Measurements from ENCODE around the gene YBX2. TPM values are rescaled to one million over a fixed set of nuclear protein-coding genes. Genes with fewer than 3 reads are reported as not detected.

YBX2 gene
- total RNA-seq, 1 experiment from 2014 or later: 0.24 TPM

DNA sequence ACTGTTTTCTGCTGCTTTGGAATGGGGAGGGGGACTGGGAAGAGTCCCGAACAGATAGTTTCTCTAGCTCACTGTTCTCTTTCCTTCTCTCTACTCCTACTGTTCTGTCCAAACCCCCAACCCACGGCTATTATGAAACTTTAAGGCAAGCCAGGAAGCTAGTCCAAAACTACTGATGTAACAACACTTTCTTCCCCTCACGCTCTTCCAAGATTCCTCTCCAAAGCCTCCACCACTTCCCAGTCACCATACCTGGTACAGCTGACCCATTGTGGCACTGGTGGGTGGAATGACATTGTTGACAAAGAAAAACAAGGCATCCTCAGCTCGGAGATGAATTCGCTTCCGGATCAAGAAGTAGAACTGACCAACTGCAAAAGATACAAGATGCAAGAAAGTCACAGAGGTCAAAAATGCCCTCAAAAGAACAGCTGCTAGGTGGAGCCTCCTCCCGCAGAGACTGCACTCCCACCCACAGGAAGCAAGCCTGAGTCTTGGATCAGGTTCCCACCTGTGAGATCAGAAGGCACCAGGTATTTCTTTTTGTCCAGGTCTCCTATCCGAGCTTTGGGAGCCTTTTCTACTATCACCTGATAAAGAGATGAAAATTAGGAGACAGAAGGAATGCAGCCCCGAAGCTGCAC, 53.2 kb downstream of the YBX2 start:
- intact Hi-C loops (cut with micrococcal nuclease; ENCODE audit: unreplicated experiment): no loop called here
- Mint-ChIP-seq H3K36me3 (ENCODE audit: insufficient read depth, unreplicated experiment) (peaks cover 78% of the 10 kb centered on the region), H3K27ac (ENCODE audit: unreplicated experiment) (peak overlapping the region; percentile 99), H3K4me1 (ENCODE audit: low read depth, unreplicated experiment) (peaks cover 40% of the 10 kb centered on the region), H3K9me3 (ENCODE audit: low read depth, unreplicated experiment) (no peaks in the 10 kb centered on the region), H3K27me3 (ENCODE audit: unreplicated experiment) (no peaks in the 10 kb centered on the region), H3K4me3 (ENCODE audit: low read depth, unreplicated experiment) (peak overlapping the region; percentile 94)
- TF ChIP-seq, protein P1, sequence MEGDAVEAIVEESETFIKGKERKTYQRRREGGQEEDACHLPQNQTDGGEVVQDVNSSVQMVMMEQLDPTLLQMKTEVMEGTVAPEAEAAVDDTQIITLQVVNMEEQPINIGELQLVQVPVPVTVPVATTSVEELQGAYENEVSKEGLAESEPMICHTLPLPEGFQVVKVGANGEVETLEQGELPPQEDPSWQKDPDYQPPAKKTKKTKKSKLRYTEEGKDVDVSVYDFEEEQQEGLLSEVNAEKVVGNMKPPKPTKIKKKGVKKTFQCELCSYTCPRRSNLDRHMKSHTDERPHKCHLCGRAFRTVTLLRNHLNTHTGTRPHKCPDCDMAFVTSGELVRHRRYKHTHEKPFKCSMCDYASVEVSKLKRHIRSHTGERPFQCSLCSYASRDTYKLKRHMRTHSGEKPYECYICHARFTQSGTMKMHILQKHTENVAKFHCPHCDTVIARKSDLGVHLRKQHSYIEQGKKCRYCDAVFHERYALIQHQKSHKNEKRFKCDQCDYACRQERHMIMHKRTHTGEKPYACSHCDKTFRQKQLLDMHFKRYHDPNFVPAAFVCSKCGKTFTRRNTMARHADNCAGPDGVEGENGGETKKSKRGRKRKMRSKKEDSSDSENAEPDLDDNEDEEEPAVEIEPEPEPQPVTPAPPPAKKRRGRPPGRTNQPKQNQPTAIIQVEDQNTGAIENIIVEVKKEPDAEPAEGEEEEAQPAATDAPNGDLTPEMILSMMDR (IDR thresholded peaks at IDR 0.05; ENCODE audit: unreplicated experiment): no peak
- DNase-seq: no peak
- CTCF ChIA-PET: interaction anchor here (0.7 to 2.3 kb wide), 4 partner anchors 10 to 55 kb away, joined by 3 to 5 read pairs (median 4); partner anchors contain the start of genes CLDN7 and CTDNEP1
- no TSS peak for BruUV-seq (replicated peaks)

DNA sequence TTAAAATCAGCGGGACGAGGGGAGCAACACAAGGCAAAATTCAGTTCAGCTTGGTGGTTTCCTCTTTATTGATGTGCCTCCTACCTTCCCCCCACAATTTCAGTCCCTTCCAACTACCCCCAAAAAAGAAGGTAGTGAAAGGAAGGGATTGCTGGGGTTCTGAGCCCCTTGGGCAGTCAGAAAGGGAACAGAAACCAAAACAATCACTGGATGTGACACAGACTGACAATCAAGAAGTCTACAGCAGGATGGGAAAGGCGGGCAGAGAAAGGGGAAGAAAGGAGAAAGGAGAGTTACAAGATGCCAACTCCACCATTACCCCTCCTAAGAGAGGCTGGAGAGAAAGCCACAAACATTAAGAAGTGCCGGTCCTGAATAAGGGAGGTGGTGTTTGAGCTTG, 54.1 kb downstream of the YBX2 start:
- Mint-ChIP-seq H3K27me3 (ENCODE audit: unreplicated experiment) (no peaks in the 10 kb centered on the region), H3K27ac (ENCODE audit: unreplicated experiment) (peak overlapping the region; percentile 67), H3K4me1 (ENCODE audit: low read depth, unreplicated experiment) (peaks cover 47% of the 10 kb centered on the region), H3K36me3 (ENCODE audit: insufficient read depth, unreplicated experiment) (peaks cover 81% of the 10 kb centered on the region), H3K4me3 (ENCODE audit: low read depth, unreplicated experiment) (peak overlapping the region; percentile 94), H3K9me3 (ENCODE audit: low read depth, unreplicated experiment) (no peaks in the 10 kb centered on the region)
- TF ChIP-seq, protein P1 (IDR thresholded peaks at IDR 0.05; ENCODE audit: unreplicated experiment): no peak
- no peak for DNase-seq
- CTCF ChIA-PET: no interaction called here
- intact Hi-C loops (cut with micrococcal nuclease; ENCODE audit: unreplicated experiment): no loop called here
- TSS peak; percentile 75 for BruUV-seq (replicated peaks)

DNA sequence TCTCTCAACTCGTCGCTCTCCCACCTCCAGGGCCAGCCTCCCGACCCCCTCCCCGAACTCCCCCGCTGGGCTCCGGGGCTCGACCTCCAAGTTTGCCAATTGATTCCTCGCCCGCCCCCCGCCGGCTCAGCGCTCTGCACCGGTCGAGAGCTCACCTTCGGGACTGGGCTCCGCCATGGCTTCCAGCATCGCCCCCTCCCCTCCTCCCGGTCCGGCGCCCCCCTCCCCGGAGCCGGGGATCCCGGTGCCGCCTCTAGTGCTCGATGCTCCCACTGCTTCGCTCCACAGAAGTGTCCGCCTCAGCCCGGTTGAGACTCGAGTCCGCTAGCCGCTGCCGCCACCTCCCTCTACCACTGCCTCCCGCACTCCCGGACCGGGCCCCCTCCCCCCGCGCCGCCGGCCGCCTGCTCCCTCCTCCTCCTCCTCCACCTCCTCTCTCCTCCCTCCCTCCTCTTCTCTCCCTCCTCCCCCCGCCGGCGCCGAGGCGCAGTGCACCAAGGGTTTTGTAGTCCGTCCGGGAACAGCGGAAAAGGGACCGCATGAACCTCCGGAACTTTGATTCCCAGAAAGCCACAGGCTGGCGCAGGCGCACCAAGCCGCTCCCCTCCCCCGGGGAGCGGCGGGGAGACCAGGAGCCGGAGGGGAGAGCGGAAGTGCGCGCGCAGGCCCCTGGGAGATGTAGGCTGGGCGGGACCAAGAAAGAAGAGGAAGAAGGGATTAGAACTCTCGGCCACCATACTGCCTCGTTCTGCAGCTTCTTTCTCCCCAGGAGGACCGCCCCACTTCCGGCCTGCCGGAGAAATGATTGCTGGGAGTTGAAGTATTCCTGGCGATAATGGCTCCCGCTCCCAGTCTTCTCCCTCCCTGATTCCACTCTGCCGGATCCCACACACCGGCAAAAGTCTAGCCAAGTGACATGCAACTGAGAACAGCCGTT, 55.1 kb downstream of the YBX2 start, which contains the start of gene PHF23:
TSS of gene PHF23 (minus strand) at position 367 of the 937 bp plus-strand sequence. CDS start at position 189, 178 bp downstream.
- Mint-ChIP-seq H3K36me3 (ENCODE audit: insufficient read depth, unreplicated experiment) (peaks cover 90% of the 10 kb centered on the region), H3K27me3 (ENCODE audit: unreplicated experiment) (no peaks in the 10 kb centered on the region)

More for the DNA sequence above, 55.1 kb downstream of the YBX2 start, which contains the start of gene PHF23:
- Mint-ChIP-seq H3K9me3 (ENCODE audit: low read depth, unreplicated experiment) (no peaks in the 10 kb centered on the region), H3K27ac (ENCODE audit: unreplicated experiment) (peak within 1 kb of the TSS; percentile 83), H3K4me1 (ENCODE audit: low read depth, unreplicated experiment) (peaks cover 53% of the 10 kb centered on the region), H3K4me3 (ENCODE audit: low read depth, unreplicated experiment) (peak within 1 kb of the TSS; percentile 94)
- no TSS peak for BruUV-seq (replicated peaks)
- TF ChIP-seq, protein P1 (IDR thresholded peaks at IDR 0.05; ENCODE audit: unreplicated experiment): no peak
- peak; percentile 94 for DNase-seq
- CTCF ChIA-PET: interaction anchor here (1.0 to 1.1 kb wide), 3 partner anchors 12 to 42 kb away, joined by 3 to 13 read pairs (median 5); partner anchors contain the start of genes CTDNEP1, ELP5 and SLC2A4
- intact Hi-C loops (cut with micrococcal nuclease; ENCODE audit: unreplicated experiment): no loop called here

All from Calu3 (cell line).